HG03521 (cell line): ENCODE results near the gene SERINC3.

Experiments used
- ATAC-seq: cut with Tn5 transposase; IDR thresholded peaks from one replicate; pipeline ENCODE4 v1.9.1; 2021; ENCODE audit warnings: mild to moderate bottlenecking, moderate library complexity; ENCODE audit not compliant: unreplicated experiment

SERINC3 gene

GRCh38 chr20:44533928-44534327, 12.1 kb upstream of the SERINC3 start:
- ATAC-seq: no peak

GRCh38 chr20:44532981-44533331, 11.1 kb upstream of the SERINC3 start:
- ATAC-seq: no peak

DNA sequence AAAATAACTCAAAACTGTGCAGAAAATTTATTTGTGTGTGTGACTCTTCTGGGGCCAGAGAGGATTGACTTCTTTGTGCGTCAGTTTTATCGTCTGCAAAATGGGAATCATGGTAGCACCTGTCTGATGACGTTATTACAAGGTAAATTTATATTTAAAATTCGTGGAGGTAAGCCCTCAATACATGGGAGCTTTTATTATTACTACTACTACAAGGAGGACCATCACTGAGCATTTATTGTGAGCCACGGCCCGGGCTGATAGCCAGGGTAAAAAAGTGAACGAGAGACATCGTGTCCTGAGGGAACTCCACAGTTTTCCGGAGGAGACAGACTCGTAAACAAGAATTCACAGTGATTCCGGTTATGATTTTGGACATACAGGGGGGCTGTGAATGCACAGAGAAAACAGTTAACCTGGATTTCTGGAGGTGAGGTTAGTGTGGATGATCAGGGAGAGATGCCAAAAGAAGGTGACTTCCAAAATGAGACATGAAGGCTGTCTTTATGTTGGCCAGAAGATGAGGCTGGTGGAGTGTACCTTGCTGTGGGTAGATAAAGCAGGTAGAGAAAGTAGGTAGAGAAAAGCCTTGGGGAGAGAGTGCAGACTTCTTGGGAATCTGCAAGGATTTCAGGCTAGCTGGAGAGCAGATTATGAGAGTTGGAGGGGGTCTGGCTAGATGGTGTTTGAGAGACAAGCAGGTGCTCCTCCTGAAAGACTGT, 10.6 kb upstream of the SERINC3 start:
- ATAC-seq: no peak

DNA sequence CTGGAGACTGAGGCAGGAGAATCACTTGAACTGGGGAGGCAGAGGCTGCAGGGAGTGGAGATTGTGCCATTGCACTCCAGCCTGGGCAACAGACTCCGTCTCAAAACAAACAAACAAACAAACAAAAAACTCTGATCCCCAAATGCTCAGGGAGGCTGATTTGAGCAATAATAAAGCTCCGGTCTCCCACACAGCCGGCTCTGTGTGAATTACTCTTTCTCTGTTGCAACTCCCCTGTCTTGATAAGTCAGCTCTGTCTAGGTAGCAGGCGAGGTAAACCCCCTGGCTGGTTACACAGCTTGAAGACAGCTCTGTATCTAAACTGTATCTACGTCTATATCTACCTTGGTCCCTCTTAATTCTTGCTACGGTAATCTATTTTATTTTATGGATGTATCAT, 6.4 kb upstream of the SERINC3 start:
- ATAC-seq: no peak

DNA sequence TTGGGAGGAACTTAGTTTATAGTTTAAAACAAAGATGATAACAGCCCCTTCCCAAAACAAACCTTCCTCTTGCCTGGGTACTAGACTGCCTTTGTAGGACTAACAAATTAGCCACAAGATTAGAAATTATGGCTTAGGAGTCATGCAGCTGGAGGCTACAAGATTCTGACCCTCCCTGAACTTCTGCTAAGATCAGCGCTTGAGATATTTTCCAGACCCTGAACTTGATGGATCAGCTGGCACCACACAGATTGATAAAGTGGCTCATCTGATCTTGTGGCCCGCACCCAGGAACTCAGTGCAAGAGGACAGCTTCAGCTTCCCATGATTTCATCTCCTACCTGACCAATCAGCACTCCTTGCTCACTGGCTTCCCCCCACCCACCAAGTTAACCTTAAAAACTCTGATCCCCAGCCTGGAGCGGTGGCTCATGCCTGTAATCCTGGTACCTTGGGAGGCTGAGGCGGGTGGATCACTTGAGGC, 5.9 kb upstream of the SERINC3 start:
- no peak for ATAC-seq

DNA sequence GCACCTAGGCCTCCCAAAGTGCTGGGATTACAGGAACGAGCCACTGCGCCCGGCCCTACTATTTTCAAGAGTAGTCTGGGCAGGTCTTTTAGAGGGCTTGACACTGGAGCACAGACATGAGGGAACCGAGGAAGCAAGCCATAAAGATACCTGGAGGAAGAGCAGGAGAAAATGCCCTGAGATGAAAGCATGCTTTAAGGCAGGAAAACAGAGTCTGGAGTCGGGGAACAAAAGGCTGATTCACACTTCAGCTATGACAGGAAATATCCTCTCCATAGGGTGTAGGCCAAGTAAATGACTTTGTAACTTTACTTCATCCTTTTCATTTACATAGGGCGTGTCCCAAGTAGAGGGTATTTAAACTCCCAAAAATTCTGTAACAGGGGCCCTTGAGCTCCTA, 4.3 kb upstream of the SERINC3 start:
- ATAC-seq: no peak

DNA sequence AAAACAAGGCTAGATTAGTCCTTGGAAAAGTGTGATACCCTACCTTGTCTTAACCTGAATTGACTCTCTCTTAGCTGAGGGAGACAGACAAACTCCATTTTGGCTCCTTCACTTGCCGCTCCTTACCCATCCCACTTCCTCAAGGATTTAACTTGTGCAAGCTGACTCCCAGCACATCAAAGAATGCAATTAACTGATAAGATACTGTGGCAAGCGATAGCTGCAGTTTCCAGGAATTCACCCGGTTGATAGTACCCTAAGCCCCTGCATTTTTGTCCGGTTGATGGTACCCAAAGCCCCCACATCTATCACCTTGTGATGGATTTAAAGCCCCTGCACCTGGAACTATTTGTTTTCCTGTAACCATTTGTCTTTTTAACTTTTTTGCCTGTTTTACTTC, 1.9 kb upstream of the SERINC3 start:
- ATAC-seq: no peak

DNA sequence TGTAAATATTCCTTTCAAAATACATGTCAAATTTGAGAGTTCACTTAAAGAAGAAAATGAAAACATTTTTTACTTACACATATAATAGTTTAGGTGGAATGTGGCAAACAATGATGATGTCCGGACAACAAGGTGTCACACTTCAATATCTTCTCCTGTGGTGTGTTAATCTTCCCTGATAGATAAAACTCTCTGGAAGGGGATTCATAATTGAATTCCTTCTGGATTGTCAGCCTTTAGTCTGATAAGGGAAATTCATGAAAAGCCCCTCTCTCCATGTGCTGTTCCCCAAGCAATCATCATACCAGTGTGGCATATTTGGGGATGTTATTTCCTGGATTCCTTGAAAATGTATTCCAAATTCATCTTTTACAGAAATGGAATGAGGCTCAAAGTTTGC, 971 bp upstream of the SERINC3 start:
- no peak for ATAC-seq

DNA sequence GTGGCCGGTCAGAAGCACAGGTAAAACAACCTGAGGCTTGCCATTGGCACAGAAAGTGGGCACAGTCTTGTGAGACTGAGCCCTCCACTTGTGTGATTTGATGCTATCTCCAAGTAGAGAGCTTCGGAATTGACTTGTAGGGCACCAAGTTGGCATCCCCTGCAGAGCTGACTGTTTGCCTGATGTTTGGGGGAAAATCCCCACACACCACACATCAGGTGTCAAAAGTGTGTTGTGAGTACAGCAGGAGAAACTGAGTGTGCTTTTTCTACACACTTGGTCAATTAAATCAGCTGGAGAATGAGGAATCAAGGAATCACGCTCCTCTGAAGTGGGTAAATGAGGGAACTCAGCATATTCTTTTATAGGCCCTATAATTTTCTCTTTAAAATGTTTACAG, 989 bp downstream of the SERINC3 start:
- ATAC-seq: no peak

DNA sequence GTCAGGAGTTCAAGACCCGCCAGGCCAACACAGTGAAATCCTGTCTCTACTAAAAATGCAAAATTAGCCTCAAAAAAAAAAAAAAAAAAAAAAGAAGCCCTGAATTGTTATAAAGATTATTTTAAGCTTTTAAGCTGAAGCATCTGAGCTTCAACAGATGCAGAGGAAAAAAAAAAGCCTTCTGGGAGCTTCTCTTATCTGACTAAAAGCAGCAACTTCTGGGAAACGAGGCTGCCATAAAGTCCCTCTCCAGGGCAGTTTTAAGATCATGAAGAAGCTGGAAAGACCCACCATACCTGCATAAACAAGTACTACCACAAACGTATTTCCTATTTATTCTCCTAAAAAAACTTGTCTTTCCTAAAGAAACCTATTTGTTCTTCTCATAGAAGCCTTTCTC, 3.6 kb downstream of the SERINC3 start:
- ATAC-seq: no peak

GRCh38 chr20:44517454-44517853, 4.4 kb downstream of the SERINC3 start:
- ATAC-seq: no peak

DNA sequence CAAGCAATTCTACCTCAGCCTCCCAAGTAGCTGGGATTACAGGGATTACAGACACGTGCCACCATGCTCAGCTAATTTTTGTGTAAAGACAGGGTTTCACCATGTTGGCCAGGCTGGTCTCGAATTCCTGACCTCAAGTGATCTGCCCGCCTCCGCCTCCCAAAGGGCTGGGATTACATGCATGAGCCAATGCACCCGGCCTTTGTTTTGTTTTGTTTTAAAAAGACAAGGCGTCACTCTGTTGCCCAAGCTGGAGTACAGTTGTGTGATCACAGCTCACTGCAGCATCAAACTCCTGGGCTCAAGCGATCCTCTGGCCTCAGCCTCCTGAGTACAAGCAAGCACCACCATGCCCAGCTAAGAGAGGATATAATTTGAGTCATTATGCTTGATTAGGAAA, 5.4 kb downstream of the SERINC3 start:
- ATAC-seq: no peak

GRCh38 chr20:44513871-44514270, 8.0 kb downstream of the SERINC3 start:
- no peak for ATAC-seq

- ATAC-seq: no peak
These were observed 12.1 kb downstream of the SERINC3 start for GRCh38 chr20:44509762-44510161.

- no peak for ATAC-seq
These were observed 17.2 kb downstream of the SERINC3 start for GRCh38 chr20:44504402-44505307.

DNA sequence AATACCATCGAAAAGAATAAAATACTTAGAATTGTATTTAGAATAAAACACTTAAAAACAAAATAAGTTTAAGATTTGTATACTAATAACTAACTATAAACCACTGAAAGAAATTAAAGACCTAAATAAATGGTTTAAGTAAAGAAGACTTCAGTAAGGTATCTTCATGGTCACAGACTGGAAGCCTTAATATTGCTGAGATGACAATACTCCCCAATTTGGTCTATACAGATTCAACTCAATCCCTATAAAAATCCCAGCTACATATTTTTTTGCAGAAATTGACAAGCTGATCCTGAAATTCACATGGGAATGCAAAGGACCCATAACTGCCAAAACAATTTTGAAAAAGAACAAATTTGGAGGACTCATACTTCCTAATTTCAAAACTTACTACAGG, 18.9 kb downstream of the SERINC3 start:
- ATAC-seq: no peak

DNA sequence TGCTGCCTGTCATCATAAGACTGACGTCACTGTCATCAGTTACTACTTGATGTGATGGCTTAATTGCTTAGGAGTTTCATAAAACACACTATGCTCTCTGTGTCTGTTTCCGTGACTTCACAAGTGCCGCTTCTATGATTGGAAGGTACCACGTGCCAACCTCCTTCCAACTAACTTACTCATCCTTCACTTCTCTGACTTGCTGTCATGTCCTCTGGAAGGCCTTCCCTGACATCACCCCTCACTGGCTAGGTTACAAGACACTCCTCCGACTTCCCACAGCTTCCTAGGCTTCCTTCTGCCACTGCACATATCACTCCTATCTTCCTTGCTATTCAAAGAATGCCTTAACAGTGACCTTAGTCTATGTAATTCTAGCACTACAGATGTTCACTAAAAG, 20.4 kb downstream of the SERINC3 start:
- ATAC-seq: no peak

DNA sequence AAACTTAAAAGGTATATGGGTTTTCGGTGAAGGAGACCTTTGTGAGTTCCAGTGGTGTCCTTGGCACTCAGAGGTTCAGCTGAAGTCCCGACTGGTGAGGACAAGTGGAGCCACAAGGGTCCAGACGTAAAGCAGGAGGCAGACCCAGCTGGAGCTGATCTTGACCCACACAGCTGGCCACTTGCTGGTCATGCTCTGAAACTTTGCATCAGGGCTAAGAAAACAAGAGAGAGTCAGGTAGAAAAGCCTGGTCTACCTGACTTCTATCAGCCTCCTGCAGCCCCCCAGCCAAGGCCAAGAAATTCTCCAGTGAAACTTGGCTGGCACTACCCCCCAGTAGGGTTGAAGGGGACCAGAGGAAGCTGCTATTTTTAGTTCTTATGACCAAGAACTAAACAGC, 21.6 kb downstream of the SERINC3 start:
- ATAC-seq: no peak

DNA sequence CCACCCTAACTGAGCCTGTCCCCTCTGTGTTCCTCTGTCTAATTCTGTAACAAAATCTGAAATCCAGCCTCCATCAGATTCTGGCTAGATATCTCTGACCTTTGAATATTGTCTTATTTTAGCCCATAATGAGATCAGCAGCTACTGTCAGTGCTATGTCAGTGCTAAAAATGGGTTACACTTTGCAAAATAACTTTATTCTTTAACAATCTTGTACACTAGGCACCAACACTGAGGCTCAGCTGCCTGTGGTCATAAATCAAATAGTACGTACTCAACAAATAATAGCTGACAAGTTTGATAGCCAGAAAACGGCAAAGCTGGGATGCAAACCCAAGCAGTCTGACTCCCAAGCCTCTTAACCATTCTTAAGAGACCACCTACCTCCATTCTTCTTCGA, 24.1 kb downstream of the SERINC3 start:
- ATAC-seq: no peak

DNA sequence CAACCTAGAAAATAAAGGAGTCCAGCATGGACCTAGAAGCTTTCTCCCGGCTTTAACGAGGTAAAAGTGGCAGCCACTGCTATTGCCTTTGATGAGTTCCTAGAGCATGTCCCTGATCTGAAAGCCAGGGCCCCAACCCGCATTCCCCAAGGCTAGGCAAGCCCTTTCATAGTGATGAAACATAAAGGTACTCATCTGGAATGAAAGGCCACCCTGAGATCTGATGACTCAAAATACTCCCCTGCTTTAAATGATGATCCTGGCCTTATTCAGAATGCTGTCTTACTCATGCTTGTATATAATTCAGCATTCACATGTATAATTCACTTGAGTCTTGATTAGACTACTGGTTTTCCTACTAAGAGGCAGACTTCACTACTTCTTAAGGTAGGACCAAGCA, 24.9 kb downstream of the SERINC3 start:
- ATAC-seq: no peak

DNA sequence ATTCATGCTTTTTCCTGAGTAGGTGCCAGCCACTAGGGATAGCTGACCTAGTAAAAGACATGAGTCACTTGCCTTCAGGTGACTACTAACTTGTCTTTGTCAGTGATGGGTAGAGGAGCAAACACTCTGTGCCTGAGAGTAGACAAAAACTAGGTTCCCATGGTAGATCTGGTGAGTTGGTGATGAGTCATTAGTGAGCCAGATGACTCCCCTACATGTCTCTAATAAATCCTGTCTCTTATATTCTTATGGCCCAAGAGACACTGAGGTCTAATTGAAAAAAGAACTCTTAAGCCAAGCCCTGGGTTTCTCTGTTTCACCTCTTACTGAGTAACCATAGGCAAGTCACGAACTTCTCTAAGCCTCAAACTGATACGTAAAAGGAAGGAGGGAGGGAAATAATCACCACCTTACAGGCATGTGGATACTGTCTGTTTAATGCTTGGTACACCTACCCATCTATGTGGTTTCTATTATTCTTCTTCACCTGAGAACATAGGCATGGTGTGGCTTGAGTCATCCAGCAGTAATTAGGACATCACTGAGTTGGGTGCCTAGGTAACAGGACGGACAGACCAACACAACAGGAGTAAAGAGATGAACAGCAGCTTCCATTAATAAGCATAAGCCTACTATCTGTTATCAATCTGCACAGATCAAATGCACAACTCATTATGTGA, 25.9 kb downstream of the SERINC3 start:
- ATAC-seq: no peak

DNA sequence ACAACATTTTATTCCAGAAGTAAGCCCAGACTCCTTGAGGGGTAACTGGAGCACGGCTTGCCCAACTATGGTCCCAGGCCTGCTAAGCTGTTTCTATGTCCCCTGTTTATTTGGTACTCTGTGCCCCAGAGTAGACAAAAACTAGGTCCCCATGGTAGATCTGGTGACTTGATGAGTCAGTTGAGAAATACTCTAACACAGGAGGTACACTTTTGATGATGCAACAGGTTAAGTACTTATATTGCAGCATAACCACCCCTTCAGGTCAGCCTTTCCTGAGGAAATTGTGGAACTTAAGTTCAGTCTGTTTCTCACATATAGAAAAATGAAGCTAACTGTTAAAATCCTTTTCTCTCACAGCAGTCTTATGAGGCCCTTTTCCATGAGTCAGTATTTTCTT, 26.6 kb downstream of the SERINC3 start:
- no peak for ATAC-seq
